ENCODE measurements around the gene NRDE2. TPM values are rescaled to one million over a fixed set of nuclear protein-coding genes. Genes with fewer than 3 reads are reported as not detected.

NRDE2 gene
- total RNA-seq, 1 experiment from 2014 or later, result 18.0 TPM

GRCh38 chr14:90278199-90279175, 53.3 kb downstream of the NRDE2 start:
- no peak for DNase-seq
- Histone ChIP-seq H3K9me3 (no peaks in the 10 kb centered on the region), H3K27me3 (replicated peaks; ENCODE audit: control insufficient read depth, insufficient read depth, low read length) (no peaks in the 10 kb centered on the region), H3K4me1 (no peaks in the 10 kb centered on the region), H3K4me3 (ENCODE audit: low read depth, low read length) (no peak overlapping the region), H3K36me3 (ENCODE audit: control insufficient read depth, insufficient read depth, low read length) (no peaks in the 10 kb centered on the region; the same call in none of the 2 replicates)
- no peak overlapping the region for H3K4me3 Mint-ChIP-seq (ENCODE audit: unreplicated experiment)
- no peak overlapping the region for H3K27ac Mint-ChIP-seq (ENCODE audit: unreplicated experiment)
- H3K36me3 Mint-ChIP-seq (ENCODE audit: insufficient read depth, unreplicated experiment), result peaks cover 32% of the 10 kb centered on the region
- no TSS peak for BruUV-seq (replicated peaks)
- H3K4me1 Mint-ChIP-seq (ENCODE audit: low read depth, unreplicated experiment), result no peaks in the 10 kb centered on the region
- intact Hi-C loops (cut with micrococcal nuclease; ENCODE audit: unreplicated experiment), result no loop called here
- ChIA-PET CTCF (no interaction called here), POLR2A (no interaction called here)
- no peaks in the 10 kb centered on the region for H3K27me3 Mint-ChIP-seq (ENCODE audit: insufficient read depth, unreplicated experiment)
- H3K9me3 Mint-ChIP-seq (ENCODE audit: unreplicated experiment), result no peaks in the 10 kb centered on the region
- TF ChIP-seq CTCF (IDR thresholded peaks at IDR 0.05; ENCODE audit: insufficient read depth in 1 of 2, low read depth in 1 of 2, low read length in 1 of 2, severe bottlenecking in 1 of 2, unreplicated experiment in 1 of 2), result no peak

- H3K4me1 ChIP-seq, result no peaks in the 10 kb centered on the region
- H3K4me3 ChIP-seq (ENCODE audit: low read depth, low read length), result no peak overlapping the region
- no peak overlapping the region for H3K27ac Mint-ChIP-seq (ENCODE audit: unreplicated experiment)
- H3K4me3 Mint-ChIP-seq (ENCODE audit: unreplicated experiment), result no peak overlapping the region
- peaks cover 40% of the 10 kb centered on the region for H3K36me3 Mint-ChIP-seq (ENCODE audit: insufficient read depth, unreplicated experiment)
- no peaks in the 10 kb centered on the region for H3K27me3 ChIP-seq (replicated peaks; ENCODE audit: control insufficient read depth, insufficient read depth, low read length)
- intact Hi-C loops (cut with micrococcal nuclease; ENCODE audit: unreplicated experiment), result no loop called here
- no peaks in the 10 kb centered on the region for H3K9me3 ChIP-seq
- POLR2A ChIA-PET, result no interaction called here
- CTCF ChIA-PET, result no interaction called here
- no peaks in the 10 kb centered on the region for H3K4me1 Mint-ChIP-seq (ENCODE audit: low read depth, unreplicated experiment)
- TF ChIP-seq CTCF (IDR thresholded peaks at IDR 0.05; ENCODE audit: insufficient read depth in 1 of 2, low read depth in 1 of 2, low read length in 1 of 2, severe bottlenecking in 1 of 2, unreplicated experiment in 1 of 2), result no peak
- no peaks in the 10 kb centered on the region; the same call in none of the 2 replicates for H3K36me3 ChIP-seq (ENCODE audit: control insufficient read depth, insufficient read depth, low read length)
- no peaks in the 10 kb centered on the region for H3K27me3 Mint-ChIP-seq (ENCODE audit: insufficient read depth, unreplicated experiment)
- no peaks in the 10 kb centered on the region for H3K9me3 Mint-ChIP-seq (ENCODE audit: unreplicated experiment)
- no TSS peak for BruUV-seq (replicated peaks)
- DNase-seq, result no peak
These were observed 54.1 kb downstream of the NRDE2 start for GRCh38 chr14:90277581-90278198.

DNA sequence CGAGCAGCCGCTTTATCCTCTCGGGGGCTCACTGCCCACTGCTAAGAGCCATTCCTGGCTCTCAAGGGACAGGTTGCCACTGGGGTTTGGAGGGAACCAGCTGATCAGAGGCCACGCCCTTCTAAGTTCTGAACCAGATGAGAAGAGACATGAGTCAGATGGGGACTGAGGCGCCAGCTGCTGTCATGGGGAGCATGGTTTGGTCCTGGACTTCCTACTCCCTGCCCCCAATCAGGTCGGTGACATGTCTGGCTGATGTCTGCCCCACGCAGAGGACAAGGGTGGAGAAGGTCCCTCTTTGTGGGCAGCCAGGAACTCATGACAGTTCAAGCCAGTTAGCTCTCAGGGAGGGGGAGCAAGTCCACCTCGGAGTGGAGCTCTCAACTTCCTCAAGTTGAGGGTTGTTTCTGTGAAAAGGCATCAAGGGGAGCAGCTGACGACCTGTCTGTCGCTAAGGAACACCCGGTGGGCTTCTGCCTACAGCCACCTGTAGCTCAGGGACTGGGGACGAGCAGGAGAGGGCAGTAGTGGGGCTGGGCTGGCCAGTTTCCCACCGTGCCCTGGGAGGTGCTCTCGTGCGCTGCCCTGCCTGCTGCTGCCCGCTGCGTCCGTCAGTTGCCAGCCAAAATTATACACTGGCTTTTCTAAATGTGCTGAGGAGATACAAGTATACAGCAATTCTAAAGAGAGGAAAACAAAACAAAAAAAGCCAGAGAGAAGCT, 54.9 kb downstream of the NRDE2 start:
- BruUV-seq (replicated peaks), result no TSS peak
- DNase-seq, result no peak
- H3K27me3 Mint-ChIP-seq (ENCODE audit: insufficient read depth, unreplicated experiment), result no peaks in the 10 kb centered on the region
- CTCF ChIA-PET, result no interaction called here
- no peaks in the 10 kb centered on the region for H3K9me3 ChIP-seq
- no peak for TF ChIP-seq CTCF (IDR thresholded peaks at IDR 0.05; ENCODE audit: insufficient read depth in 1 of 2, low read depth in 1 of 2, low read length in 1 of 2, severe bottlenecking in 1 of 2, unreplicated experiment in 1 of 2)
- no peaks in the 10 kb centered on the region for H3K27me3 ChIP-seq (replicated peaks; ENCODE audit: control insufficient read depth, insufficient read depth, low read length)
- no peak overlapping the region for H3K4me3 ChIP-seq (ENCODE audit: low read depth, low read length)
- no peaks in the 10 kb centered on the region for H3K4me1 Mint-ChIP-seq (ENCODE audit: low read depth, unreplicated experiment)
- H3K36me3 Mint-ChIP-seq (ENCODE audit: insufficient read depth, unreplicated experiment), result peaks cover 48% of the 10 kb centered on the region
- POLR2A ChIA-PET, result no interaction called here
- H3K4me3 Mint-ChIP-seq (ENCODE audit: unreplicated experiment), result no peak overlapping the region
- H3K36me3 ChIP-seq (ENCODE audit: control insufficient read depth, insufficient read depth, low read length), result no peaks in the 10 kb centered on the region; the same call in none of the 2 replicates
- no peaks in the 10 kb centered on the region for H3K9me3 Mint-ChIP-seq (ENCODE audit: unreplicated experiment)
- H3K4me1 ChIP-seq, result no peaks in the 10 kb centered on the region
- H3K27ac Mint-ChIP-seq (ENCODE audit: unreplicated experiment), result peak overlapping the region; percentile 23
- intact Hi-C loops (cut with micrococcal nuclease; ENCODE audit: unreplicated experiment), result no loop called here

Measured in Caco-2 (cell line).